Measurements from ENCODE around the gene MAS1L.

The MAS1L gene

GRCh38 chr6:29487660-29488059, at the start of gene MAS1L:
Gene MAS1L, minus strand, starts transcription at chr6:29487956. Its CDS starts 54 bp downstream, at chr6:29487902.
- DNase-seq: no peak

DNA sequence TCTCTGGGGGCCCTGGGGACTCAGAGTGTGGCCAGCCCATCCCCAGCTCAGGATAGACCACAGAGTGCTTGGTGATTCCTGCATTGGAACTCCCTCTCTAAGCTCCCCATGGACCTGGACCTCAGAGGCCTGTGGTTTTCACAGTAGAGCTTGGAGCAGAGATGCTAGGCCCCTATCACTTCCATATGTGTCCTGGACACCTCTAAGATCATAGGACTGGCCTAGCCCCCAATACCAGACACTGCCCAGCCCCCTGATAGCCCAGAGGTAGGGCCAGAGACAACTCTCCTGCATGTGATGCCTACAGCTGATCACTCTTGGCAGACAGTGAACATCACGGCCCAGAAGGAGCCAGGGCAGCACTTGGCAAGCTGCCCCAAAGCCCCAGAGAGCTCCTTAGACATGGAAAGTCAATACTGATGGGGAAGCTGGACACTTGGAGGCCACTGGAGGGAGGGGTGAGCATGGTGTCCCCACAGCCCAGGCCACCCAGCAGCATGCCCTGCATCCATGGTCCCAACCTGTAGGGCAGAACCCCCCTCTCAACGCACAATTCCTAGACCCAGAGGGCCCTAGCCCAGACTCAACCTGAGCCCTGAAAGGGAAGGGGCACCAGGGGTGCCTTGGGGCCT, 44.7 kb upstream of the MAS1L start:
- DNase-seq: no peak

- no peak for DNase-seq
Measured at GRCh38 chr6:29531668-29532067, 43.9 kb upstream of the MAS1L start.

DNA sequence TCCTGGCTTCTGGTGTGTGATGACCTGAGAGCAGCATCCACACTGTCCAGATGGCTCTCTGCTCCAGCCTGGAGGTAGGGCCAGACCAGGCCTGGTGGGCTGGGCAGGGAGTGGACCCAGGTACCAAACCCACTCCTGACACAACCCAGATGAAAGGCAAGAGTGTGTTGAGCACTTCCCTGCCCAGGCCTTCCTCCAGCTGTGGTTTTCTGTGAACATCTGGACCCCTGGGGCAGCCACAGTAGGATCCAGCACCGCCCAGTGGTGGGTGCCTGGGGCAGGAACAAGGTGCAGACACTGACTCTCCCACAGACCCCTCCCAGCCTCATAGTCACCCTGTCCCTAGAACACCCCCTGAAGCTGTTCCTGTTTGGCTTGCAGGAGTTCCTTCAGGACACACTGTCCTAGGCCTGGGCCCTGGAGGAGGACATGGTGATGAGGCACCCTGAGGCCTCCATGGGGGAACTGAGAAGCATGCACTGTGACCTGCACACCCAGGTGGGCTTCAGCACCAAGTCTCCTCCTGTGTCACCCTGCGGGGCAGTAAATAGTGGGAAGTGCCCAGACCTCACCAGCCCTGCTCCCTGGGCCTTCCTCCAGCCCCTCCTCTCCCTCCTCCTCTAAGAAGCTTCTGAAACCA, 43.0 kb upstream of the MAS1L start:
- no peak for DNase-seq

DNA sequence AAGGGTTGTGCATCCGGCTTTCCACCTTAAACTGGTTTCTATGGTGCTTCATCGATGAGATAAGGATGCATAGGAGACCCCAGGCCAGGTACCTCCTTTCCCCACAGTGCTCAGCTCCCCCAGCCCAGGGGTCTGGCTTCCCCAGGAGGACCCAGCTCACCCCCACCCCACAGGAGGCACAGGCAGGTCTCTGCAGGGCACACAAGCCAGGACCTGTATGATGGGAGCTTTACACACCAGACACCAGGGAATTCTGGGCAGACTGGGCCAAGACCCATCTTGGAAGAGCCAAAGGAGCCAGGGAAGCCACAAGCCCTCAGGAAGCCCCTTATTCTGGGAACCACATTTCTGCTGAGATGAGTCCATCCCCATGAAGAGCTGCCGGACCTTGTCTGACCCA, 42.2 kb upstream of the MAS1L start:
- DNase-seq: no peak

DNA sequence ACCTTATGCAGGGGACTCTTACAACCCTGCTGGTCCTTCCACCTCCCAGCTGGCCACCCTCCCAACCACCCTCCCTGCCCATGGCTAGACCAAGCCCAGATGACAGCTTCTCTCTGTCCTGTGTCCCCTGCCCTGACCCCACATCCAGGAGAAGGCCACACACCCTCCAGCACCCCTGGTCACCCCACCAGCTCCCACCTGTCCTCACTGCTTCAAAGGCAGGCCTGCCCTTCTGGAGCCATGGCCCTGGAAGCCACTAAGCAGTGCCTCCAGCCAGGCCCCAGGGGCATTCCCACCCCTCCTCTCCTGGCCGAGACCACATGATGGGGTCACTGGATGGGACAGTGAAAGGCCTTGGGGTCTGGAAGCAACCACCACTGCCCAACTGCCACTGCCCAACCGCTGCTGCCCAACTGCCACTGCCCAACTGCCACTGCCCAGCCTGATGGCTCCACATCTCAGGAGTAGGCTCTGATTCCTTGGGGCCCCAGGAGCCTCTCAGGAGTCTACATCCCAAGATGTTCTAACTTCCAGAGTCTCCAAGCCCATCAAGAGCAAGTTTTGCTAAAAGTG, 41.3 kb upstream of the MAS1L start:
- DNase-seq: no peak

DNA sequence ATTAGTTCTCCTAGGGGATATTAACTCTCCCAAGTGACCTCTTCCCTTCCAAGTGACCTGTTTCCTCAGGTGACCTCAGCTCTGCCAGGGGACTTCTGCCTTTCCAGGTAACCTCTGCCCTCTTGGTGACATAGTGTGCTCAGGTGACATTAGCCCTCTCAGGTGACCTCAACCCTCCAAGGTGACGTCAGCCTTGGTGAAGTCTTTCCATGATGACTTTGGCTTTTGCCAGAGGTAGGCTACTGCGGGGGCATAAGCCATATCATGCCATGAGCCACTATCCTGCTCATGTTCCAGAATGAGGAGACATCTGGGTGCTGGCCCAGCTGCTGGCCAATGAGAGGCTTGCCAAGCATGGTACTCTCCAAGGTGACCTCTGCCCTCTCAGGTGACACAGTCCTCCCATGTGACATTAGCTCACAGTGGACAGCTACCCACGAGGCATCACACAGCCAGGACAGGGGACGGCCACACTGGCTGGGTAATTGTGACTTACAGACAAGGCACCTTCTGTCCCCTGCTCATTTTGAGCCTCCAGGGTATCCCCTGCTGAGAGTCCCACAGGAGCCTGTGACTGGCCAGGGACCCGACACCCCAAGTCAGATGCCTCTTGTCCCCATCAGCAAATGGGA, 40.7 kb upstream of the MAS1L start:
- no peak for DNase-seq

DNA sequence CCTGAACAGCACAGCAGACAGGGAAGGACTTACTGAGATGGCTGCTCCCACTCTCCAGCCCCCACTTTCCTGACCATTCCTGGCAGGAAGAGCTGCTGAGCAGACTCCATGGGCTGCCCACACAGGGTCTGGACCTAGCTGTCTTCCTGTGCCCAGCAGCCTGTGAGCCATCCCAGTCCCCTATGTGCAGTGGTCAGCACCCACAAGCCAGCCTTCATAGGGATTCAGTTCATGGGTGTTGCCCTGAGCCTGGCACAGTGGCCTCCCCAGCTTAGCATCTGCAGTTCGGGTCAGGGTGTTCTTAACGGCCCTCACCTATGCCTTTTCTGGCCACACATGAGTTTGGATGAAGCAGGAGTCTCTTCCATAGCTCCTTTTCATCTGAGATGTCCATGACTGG, 39.8 kb upstream of the MAS1L start:
- DNase-seq: no peak

DNA sequence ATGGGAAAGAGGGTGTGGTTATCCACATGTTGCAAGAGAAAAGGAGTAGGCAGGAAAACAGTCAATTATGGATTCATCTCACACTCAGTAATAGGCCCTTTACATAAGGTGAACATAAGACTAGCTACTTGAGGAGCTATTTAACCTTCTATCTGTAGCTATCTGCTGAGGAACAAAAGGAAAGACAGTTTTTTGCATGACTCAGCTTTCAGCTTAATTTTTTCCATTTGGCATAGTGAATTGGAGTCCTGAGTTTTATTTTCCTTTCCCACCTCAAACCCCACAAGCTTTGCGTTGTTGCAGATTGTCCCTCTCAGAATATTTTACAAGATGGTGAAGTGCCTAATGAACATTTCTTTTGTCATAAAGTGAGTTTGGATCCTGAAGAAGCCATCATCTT, 39.4 kb upstream of the MAS1L start:
- no peak for DNase-seq

- DNase-seq: no peak
Measured at GRCh38 chr6:29525311-29525639, 37.5 kb upstream of the MAS1L start.

DNA sequence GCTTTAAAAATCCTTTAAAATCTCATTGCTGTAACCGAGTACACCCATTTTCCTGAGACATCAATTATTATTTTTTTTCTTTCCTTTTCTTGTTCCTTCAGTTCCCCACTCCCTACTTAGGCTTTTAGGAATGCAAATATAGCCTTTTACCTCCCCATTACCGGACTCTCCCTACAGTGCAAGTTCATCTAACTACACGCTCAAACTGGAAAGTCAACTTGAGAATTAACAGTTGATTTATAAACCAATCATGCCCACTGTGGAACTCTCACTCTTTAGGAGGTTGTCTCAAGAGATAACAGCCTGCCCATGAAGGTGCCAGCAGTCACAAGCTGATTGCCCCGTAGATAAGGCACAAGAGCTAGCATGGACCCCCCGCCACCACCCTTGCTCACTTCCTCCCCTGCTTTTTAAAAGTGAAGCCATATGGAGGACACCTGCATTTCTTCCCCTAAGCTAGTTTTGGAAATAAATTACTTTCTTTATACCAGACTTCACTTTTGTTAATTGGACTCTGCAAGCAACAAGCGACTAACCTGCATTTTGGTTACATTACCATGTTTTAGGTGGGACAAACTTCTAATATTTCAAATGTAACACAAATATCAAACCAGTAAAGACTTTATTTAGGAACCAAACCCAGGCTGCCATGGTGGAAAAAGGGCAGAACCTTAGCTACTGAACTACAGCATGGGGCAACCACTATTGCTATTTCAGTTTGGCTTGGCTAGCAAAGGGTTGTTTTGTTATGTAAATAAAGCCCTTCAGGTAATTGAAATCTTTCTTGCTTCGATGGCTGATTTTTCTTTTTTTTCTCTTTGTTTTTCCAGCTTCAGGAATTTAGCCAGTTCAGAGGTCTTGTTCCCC, 36.9 kb upstream of the MAS1L start:
- DNase-seq: no peak

GRCh38 chr6:29524044-29524443, 36.3 kb upstream of the MAS1L start:
- DNase-seq: no peak

- DNase-seq: no peak
Measured at GRCh38 chr6:29522227-29522626, 34.5 kb upstream of the MAS1L start.

- no peak for DNase-seq
Measured at GRCh38 chr6:29521006-29521680, 33.4 kb upstream of the MAS1L start.

DNA sequence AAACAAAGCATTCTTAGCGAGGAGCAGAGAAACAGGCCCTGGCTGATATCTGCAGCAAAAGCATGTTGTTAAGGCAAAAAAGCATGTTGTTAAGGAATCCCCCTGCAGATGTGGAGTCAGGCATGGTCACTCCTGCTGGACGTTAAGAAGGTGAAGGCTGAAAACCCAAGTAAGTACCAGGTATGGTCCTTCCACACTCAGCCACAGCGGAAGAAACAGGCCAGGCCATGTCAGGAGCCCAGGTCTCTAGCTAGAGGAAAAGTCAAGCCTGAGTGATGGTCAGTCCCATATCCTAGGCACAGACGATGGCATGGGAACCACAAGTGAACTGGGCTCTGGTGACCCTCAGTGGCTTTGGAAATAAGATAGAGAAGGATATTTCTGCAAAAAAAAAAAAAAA, 32.5 kb upstream of the MAS1L start:
- DNase-seq: no peak

DNA sequence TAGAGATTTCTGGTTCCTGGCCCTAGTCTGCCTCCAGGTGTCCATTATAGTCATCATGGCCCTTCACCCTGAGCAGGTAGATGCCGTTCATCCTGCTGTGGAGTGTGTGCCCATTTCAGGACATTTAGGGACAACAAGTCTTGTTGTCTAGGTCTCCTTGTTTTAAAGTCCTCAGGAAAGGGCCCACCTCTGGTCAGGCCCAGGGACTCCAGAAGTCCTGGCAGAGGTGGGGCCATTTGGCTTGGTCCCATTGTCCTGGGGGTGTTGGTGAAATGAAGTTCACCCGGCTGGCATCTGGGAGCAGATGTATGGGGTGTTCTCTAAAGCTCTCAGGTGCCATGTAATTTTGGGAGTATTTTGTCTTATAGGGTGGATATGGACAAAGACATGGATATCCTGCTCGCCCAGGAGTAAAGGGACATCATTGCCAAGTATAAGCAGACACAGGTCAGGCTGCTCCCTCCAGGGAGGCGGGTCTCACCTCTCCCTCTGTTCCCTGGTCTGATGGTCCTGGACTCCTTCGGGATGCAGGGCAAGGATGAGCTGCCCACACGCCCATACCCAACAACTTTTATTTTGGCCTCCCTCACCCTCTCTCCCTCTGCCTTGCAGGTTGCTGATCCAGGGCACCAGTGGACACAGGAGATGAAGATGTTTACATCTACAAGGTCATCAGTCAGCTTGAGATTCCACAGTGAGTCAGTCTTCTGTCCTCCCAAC, 31.7 kb upstream of the MAS1L start:
- no peak for DNase-seq

DNA sequence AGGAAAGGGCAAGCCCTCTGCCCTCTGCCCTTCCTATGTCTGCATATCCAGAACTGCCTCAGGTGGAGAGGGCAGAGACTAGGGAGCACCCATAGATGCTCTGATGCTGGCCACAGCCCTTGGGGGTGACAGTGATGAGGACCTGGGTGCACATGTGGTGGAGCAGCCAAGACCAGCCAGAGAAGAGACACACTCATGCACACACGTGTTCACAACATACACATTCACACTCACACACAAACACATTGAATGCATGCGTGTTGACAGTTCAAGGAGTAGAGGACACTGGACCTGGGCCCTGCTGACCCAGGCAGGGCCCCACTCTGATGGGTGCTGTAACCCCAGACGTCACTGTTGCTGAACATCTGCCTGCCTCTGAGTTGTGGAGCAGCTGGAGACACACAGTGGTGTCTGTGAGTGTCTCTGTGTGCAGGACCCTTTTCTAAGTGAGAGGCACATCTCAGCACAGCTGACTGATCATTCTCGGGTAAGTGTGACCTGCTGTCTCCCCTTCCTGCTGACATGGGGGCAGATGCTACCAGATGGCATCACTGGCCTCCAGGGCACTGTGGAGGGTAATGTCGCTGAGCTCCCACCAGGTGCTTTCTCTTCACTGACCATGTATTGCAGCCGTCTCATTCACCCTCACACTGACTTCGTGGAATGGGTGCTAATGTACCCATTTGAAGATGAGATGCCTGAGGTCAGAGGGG, 30.1 kb upstream of the MAS1L start:
- DNase-seq: no peak

DNA sequence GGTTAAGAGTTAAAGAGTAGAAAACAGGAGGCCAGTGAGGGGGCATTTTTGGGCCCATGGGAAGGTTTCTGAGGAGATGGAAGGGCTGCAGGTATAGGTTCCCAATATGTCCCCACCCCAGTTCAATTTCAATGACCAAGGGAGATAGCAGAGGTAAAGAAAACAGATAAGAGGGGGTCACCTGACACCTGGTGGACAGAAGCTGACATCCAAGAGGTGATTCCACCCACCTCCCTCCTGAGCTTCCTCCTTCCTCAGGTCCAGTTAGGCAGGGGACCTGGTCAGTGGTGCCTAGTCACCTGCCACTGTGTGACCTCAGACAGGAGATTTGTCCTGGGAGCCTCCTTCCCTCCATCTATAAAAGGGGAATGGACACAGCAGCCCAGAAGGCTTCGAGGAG, 29.5 kb upstream of the MAS1L start:
- DNase-seq: no peak

- peak; percentile 2 to 12 for DNase-seq
Measured at GRCh38 chr6:29516108-29516507, 28.4 kb upstream of the MAS1L start.

DNA sequence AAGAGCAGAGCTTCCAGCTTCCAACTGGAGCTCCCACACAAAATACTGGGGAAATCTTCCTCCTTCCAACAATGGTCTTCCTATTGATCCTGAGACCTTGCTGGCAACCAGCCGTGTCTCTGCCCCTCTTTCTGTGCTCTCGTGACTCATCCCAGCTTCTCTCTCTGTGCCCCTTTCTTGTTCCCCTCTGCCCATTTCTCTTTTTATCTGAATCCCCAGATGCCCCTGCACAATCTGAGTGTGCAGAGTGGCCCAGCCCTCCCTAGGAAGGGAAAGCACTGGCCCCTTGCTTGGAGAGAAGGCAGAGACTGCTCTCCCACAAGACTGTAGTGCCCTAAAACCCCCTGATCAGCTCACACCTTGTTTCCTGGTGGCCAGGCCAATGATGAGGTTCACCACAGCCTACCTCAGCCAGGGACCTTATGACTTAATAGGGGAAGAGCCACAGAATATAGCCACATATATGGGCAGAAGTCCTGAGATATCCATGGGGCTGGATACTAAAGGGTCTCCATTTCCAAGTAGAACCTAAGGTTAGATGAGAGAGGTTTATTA, 23.1 kb upstream of the MAS1L start:
- no peak for DNase-seq

GRCh38 chr6:29510202-29510601, 22.4 kb upstream of the MAS1L start:
- DNase-seq: peak in 1 of 2 experiments; percentile 1

Measured in SHP77 (cell line).